ENCODE results near the gene TMEM40.

- TF ChIP-seq CTCF (IDR thresholded peaks at IDR 0.05) (no peak), POLR2A (IDR thresholded peaks at IDR 0.05) (no peak), EP300 (IDR thresholded peaks at IDR 0.05) (no peak)
Measured at GRCh38 chr3:12755754-12756153, 3.3 kb downstream of the TMEM40 start.
